ENCODE data around the gene CXCL8.

CXCL8 gene

GRCh38 chr4:73723023-73723422 is 17.3 kb upstream of the CXCL8 start:
- H3K4me1 ChIP-seq (ENCODE audit: insufficient read depth, low read length, severe bottlenecking), result no peaks in the 10 kb centered on the region
- no peaks in the 10 kb centered on the region for H3F3A ChIP-seq (ENCODE audit: insufficient read depth, low read length)
- no peaks in the 10 kb centered on the region for H3K36me3 ChIP-seq (ENCODE audit: insufficient read depth, low read length)
- no peaks in the 10 kb centered on the region for H3K9me3 ChIP-seq (ENCODE audit: low read length)
- H3K9ac ChIP-seq (ENCODE audit: low read length), result no peak overlapping the region
- no peaks in the 10 kb centered on the region for H3K79me2 ChIP-seq (ENCODE audit: insufficient read depth, low read length)
- no peaks in the 10 kb centered on the region for H3K27me3 ChIP-seq (ENCODE audit: insufficient read depth, low read length)
- H3K9me2 ChIP-seq (ENCODE audit: low read depth, low read length), result no peaks in the 10 kb centered on the region
- H4K20me1 ChIP-seq (ENCODE audit: insufficient read depth, low read length), result no peaks in the 10 kb centered on the region
- no peak overlapping the region for H3K27ac ChIP-seq (ENCODE audit: low read depth, low read length, poor library complexity, severe bottlenecking)
- no peak overlapping the region for H3K4me2 ChIP-seq (ENCODE audit: low read length)
- H3K4me3 ChIP-seq (ENCODE audit: low read depth, low read length, poor library complexity, severe bottlenecking), result no peak overlapping the region
- no peak overlapping the region for H2AFZ ChIP-seq (ENCODE audit: low read length)
- TF ChIP-seq CTCF (IDR thresholded peaks at IDR 0.05; ENCODE audit: low read length) (no peak), EZH2 (IDR thresholded peaks at IDR 0.05; ENCODE audit: borderline replicate concordance, low read length) (no peak)

DNA sequence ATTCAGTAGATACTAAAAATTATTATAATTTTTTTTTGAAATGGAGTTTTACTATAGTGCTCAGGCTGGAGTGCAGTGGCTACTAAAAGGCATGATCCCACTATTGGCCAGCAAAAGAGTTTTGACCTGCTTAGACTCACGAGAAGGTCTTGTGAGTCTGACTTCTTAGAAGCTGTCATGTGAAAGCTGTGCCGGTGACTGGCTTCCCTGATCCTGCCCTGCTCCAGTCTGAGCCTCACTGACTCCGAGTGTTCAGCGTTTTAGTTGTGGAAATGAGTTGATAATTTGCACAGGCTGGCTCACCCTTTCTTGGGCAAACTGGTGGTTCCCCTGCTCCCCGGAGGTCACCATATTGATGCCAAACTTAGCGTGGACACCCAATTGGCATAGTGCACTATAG is 16.4 kb upstream of the CXCL8 start:
- no peak overlapping the region for H3K9ac ChIP-seq (ENCODE audit: low read length)
- no peak overlapping the region for H3K4me3 ChIP-seq (ENCODE audit: low read depth, low read length, poor library complexity, severe bottlenecking)
- no peaks in the 10 kb centered on the region for H3K9me3 ChIP-seq (ENCODE audit: low read length)
- no peak overlapping the region for H3K4me2 ChIP-seq (ENCODE audit: low read length)
- H3K27ac ChIP-seq (ENCODE audit: low read depth, low read length, poor library complexity, severe bottlenecking), result no peak overlapping the region
- H3F3A ChIP-seq (ENCODE audit: insufficient read depth, low read length), result no peaks in the 10 kb centered on the region
- H3K9me2 ChIP-seq (ENCODE audit: low read depth, low read length), result no peaks in the 10 kb centered on the region
- no peaks in the 10 kb centered on the region for H3K27me3 ChIP-seq (ENCODE audit: insufficient read depth, low read length)
- TF ChIP-seq EZH2 (IDR thresholded peaks at IDR 0.05; ENCODE audit: borderline replicate concordance, low read length) (no peak), CTCF (IDR thresholded peaks at IDR 0.05; ENCODE audit: low read length) (no peak)
- H3K79me2 ChIP-seq (ENCODE audit: insufficient read depth, low read length), result no peaks in the 10 kb centered on the region
- H4K20me1 ChIP-seq (ENCODE audit: insufficient read depth, low read length), result no peaks in the 10 kb centered on the region
- no peaks in the 10 kb centered on the region for H3K4me1 ChIP-seq (ENCODE audit: insufficient read depth, low read length, severe bottlenecking)
- no peak overlapping the region for H2AFZ ChIP-seq (ENCODE audit: low read length)
- no peaks in the 10 kb centered on the region for H3K36me3 ChIP-seq (ENCODE audit: insufficient read depth, low read length)

GRCh38 chr4:73725510-73725909 is 14.9 kb upstream of the CXCL8 start:
- Histone ChIP-seq H4K20me1 (ENCODE audit: insufficient read depth, low read length) (no peaks in the 10 kb centered on the region), H3K27me3 (ENCODE audit: insufficient read depth, low read length) (no peaks in the 10 kb centered on the region), H3K4me3 (ENCODE audit: low read depth, low read length, poor library complexity, severe bottlenecking) (no peak overlapping the region), H3F3A (ENCODE audit: insufficient read depth, low read length) (no peaks in the 10 kb centered on the region), H3K36me3 (ENCODE audit: insufficient read depth, low read length) (no peaks in the 10 kb centered on the region), H3K27ac (ENCODE audit: low read depth, low read length, poor library complexity, severe bottlenecking) (no peak overlapping the region), H3K9me3 (ENCODE audit: low read length) (no peaks in the 10 kb centered on the region), H3K4me2 (ENCODE audit: low read length) (no peak overlapping the region), H3K79me2 (ENCODE audit: insufficient read depth, low read length) (no peaks in the 10 kb centered on the region), H2AFZ (ENCODE audit: low read length) (no peak overlapping the region), H3K9ac (ENCODE audit: low read length) (no peak overlapping the region), H3K9me2 (ENCODE audit: low read depth, low read length) (no peaks in the 10 kb centered on the region), H3K4me1 (ENCODE audit: insufficient read depth, low read length, severe bottlenecking) (no peaks in the 10 kb centered on the region)
- TF ChIP-seq CTCF (IDR thresholded peaks at IDR 0.05; ENCODE audit: low read length), result no peak
- no peak for TF ChIP-seq EZH2 (IDR thresholded peaks at IDR 0.05; ENCODE audit: borderline replicate concordance, low read length)
